Peyer's patch (tissue), 4 donors: ENCODE data around the gene HHIPL1.

Source experiments
- POLR2A ChIP-seq, 2 donors: fragments of 450-650 bp; IDR thresholded peaks; one replicate each; pipeline ENCODE4 v1.5.1; 2017; ENCODE audit warnings: antibody characterized with exemption in 2 of 2, mild to moderate bottlenecking in 2 of 2, moderate library complexity in 2 of 2
- TF ChIP-seq, protein P1 (sequence below), 6 experiments: fragments of 450-650 bp in 4 of 6; fragments of 200-600 bp in 2 of 6; sonication (generic) in 1 of 6; IDR thresholded peaks; one replicate each; pipeline ENCODE4 v1.5.1; 2017 to 2019; ENCODE audit warnings: antibody characterized with exemption in 6 of 6, mild to moderate bottlenecking in 3 of 6, moderate library complexity in 1 of 6

DNA sequence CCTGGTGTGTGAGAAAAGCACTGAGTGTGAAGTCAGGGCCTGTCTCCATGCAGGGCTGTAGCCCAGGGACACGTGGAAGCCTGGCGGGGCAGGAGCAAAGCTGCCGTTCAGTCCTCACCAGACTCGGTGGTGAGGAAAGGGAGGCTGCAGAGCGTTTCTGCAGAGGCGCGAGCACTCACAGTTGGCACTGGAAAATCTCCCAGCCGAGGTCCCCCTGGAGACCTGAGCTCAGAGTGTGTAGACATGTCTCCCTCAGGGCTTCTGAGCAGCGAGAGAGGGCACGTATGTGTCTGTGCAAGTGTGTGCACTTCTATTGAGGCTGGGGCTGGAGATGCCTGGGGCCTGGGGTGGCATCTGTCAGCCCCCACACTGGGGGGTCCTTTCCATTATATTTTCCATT lies 11.0 kb upstream of the HHIPL1 start:
- TF ChIP-seq, protein P1, sequence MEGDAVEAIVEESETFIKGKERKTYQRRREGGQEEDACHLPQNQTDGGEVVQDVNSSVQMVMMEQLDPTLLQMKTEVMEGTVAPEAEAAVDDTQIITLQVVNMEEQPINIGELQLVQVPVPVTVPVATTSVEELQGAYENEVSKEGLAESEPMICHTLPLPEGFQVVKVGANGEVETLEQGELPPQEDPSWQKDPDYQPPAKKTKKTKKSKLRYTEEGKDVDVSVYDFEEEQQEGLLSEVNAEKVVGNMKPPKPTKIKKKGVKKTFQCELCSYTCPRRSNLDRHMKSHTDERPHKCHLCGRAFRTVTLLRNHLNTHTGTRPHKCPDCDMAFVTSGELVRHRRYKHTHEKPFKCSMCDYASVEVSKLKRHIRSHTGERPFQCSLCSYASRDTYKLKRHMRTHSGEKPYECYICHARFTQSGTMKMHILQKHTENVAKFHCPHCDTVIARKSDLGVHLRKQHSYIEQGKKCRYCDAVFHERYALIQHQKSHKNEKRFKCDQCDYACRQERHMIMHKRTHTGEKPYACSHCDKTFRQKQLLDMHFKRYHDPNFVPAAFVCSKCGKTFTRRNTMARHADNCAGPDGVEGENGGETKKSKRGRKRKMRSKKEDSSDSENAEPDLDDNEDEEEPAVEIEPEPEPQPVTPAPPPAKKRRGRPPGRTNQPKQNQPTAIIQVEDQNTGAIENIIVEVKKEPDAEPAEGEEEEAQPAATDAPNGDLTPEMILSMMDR (IDR thresholded peaks at IDR 0.05): no peak
- TF ChIP-seq POLR2A (IDR thresholded peaks at IDR 0.05): no peak
